Activated naive CD4-positive, alpha-beta T cell treated with anti-CD3 and anti-CD28 coated beads, Interleukin-2, amount 50 U/mL, for 24 hours (primary cell): Measurements from ENCODE around the gene EMC9.

Experiments
- H3K27ac Mint-ChIP-seq: one replicate; pipeline ENCODE4 v1.8.0; 2021; ENCODE audit warnings: mild to moderate bottlenecking, mixed read lengths
- H3K27me3 Mint-ChIP-seq: one replicate; pipeline ENCODE4 v1.8.0; 2021; ENCODE audit warnings: mixed read lengths
- H3K36me3 Mint-ChIP-seq: one replicate; pipeline ENCODE4 v1.8.0; 2021; ENCODE audit warnings: mixed read lengths
- H3K4me1 Mint-ChIP-seq: one replicate; pipeline ENCODE4 v1.8.0; 2021; ENCODE audit warnings: mixed read lengths
- H3K4me3 Mint-ChIP-seq: one replicate; pipeline ENCODE4 v1.8.0; 2021; ENCODE audit warnings: mild to moderate bottlenecking, mixed read lengths
- H3K9me3 Mint-ChIP-seq: one replicate; pipeline ENCODE4 v1.8.0; 2021; ENCODE audit warnings: mixed read lengths

The EMC9 gene

GRCh38 chr14:24131549-24131966 lies 9.8 kb downstream of the EMC9 start:
- Mint-ChIP-seq H3K4me1 (peaks cover 34% of the 10 kb centered on the region), H3K27me3 (no peaks in the 10 kb centered on the region), H3K27ac (peak overlapping the region; percentile 98), H3K36me3 (no peaks in the 10 kb centered on the region), H3K9me3 (no peaks in the 10 kb centered on the region), H3K4me3 (no peak overlapping the region)

DNA sequence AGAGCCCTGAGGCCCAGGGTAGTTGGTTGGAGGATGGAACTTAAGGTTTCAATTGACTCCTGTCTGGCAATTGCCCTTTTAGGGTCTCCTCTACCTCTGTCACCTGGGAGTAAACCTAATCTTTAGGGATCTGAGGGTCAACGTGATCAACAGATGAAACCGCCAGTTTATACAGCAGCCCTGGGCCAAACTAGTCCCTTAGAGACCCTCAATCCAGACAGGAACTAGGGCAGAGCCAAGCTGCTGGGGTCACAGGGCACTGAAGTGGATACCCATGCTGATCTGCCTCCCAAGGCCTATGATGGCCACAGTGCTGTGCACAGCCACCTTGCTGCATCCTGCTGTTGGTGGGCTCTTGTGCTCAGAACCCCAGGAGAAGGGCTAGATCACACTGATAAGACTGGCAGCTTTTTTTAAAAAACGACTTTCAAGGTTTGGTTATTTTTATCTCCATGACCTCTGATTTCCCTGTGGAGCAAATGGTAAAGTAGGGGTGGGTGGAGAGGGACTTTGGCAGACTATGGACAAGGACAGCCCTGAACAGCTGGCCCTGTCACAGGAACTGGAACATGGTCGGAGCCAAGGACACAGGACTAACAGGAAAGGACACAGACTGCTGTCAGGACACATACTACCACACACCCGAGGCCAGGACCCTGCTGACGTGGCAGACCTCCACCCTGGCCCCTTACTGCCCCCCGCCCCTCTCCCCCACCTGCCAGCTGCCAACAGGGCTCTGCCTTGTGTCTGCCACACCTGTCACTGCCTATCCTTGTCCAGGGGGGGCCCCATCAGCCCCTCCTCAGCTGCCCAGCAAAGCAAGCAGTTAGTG lies 10.5 kb downstream of the EMC9 start:
- H3K36me3 Mint-ChIP-seq: no peaks in the 10 kb centered on the region
- peak overlapping the region; percentile 66 for H3K27ac Mint-ChIP-seq
- peaks cover 34% of the 10 kb centered on the region for H3K4me1 Mint-ChIP-seq
- H3K4me3 Mint-ChIP-seq: no peak overlapping the region
- H3K9me3 Mint-ChIP-seq: no peaks in the 10 kb centered on the region
- no peaks in the 10 kb centered on the region for H3K27me3 Mint-ChIP-seq

DNA sequence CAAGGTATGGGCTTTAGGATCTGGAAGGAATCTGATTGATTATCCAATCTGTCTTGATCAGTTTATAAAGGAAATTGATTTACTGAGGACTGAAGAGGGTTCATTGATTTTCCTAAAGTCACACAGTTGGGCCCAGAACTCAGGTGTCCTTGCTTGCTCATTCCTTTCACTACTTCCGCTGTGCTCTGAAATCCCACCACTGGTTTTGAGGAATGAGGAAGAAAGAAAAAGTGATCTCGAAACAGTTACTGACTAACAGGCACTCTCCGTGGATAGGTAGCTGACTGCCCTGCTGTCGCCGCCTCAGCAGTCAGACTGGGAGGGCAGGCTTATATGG lies 11.0 kb downstream of the EMC9 start, which contains the start of gene FITM1:
Gene FITM1, plus strand, starts transcription at position 280 of the 337 bp plus-strand sequence. CDS start 905 bp downstream, outside the sequence.
- peaks cover 30% of the 10 kb centered on the region for H3K4me1 Mint-ChIP-seq
- H3K27me3 Mint-ChIP-seq: no peaks in the 10 kb centered on the region
- H3K9me3 Mint-ChIP-seq: no peaks in the 10 kb centered on the region
- H3K27ac Mint-ChIP-seq: peak within 1 kb of the TSS; percentile 66
- H3K36me3 Mint-ChIP-seq: no peaks in the 10 kb centered on the region
- no peak within 1 kb of the TSS for H3K4me3 Mint-ChIP-seq

GRCh38 chr14:24129410-24129998 lies 11.9 kb downstream of the EMC9 start:
- no peak overlapping the region for H3K4me3 Mint-ChIP-seq
- H3K9me3 Mint-ChIP-seq: no peaks in the 10 kb centered on the region
- no peak overlapping the region for H3K27ac Mint-ChIP-seq
- H3K27me3 Mint-ChIP-seq: no peaks in the 10 kb centered on the region
- H3K4me1 Mint-ChIP-seq: peaks cover 25% of the 10 kb centered on the region
- H3K36me3 Mint-ChIP-seq: peaks cover 2% of the 10 kb centered on the region

- H3K4me3 Mint-ChIP-seq: no peak overlapping the region
- H3K9me3 Mint-ChIP-seq: no peaks in the 10 kb centered on the region
- no peak overlapping the region for H3K27ac Mint-ChIP-seq
- peaks cover 19% of the 10 kb centered on the region for H3K4me1 Mint-ChIP-seq
- no peaks in the 10 kb centered on the region for H3K27me3 Mint-ChIP-seq
- peaks cover 2% of the 10 kb centered on the region for H3K36me3 Mint-ChIP-seq
These were observed 13.7 kb downstream of the EMC9 start for GRCh38 chr14:24127673-24128072.

DNA sequence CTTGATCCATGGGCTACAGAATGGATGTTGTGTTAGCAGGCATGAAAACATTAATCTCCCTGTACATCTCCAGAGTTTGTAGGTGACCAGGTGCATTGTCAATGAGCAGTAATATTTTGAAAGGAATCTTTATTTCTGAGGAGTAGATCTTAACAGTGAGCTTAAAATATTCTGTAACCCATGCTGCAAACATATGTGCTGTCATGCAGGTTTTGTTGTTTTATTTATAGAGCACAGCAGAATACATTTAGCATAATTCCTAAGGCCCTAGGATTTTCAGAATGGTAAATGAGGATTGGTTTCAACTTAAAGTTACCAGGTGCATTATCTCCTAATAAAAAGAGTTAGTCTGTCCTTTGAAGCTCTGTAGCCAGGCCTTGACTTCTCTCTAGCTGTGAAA lies 14.5 kb downstream of the EMC9 start:
- no peaks in the 10 kb centered on the region for H3K9me3 Mint-ChIP-seq
- H3K27me3 Mint-ChIP-seq: no peaks in the 10 kb centered on the region
- no peak overlapping the region for H3K27ac Mint-ChIP-seq
- H3K4me1 Mint-ChIP-seq: peaks cover 12% of the 10 kb centered on the region
- H3K36me3 Mint-ChIP-seq: peaks cover 2% of the 10 kb centered on the region
- H3K4me3 Mint-ChIP-seq: no peak overlapping the region

GRCh38 chr14:24123424-24124417 lies 17.7 kb downstream of the EMC9 start:
- no peaks in the 10 kb centered on the region for H3K27me3 Mint-ChIP-seq
- H3K36me3 Mint-ChIP-seq: peaks cover 3% of the 10 kb centered on the region
- H3K27ac Mint-ChIP-seq: peak overlapping the region; percentile 62
- no peak overlapping the region for H3K4me3 Mint-ChIP-seq
- no peaks in the 10 kb centered on the region for H3K4me1 Mint-ChIP-seq
- no peaks in the 10 kb centered on the region for H3K9me3 Mint-ChIP-seq

DNA sequence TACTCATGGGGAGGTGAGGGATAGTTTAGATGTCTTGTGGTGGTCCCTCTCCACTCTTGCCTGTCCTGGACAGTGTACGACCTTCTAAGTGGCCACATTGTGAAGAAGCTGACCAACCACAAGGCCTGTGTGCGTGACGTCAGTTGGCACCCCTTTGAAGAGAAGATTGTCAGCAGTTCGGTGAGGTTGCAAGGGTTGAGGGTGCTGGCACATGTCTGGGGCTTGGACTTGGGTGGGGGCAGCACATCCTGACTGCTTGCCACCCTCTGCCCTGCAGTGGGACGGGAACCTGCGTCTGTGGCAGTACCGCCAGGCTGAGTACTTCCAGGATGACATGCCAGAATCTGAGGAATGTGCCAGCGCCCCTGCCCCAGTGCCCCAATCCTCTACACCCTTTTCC lies 18.5 kb downstream of the EMC9 start:
- H3K4me3 Mint-ChIP-seq: no peak overlapping the region
- H3K4me1 Mint-ChIP-seq: peaks cover under 1% of the 10 kb centered on the region
- H3K36me3 Mint-ChIP-seq: peaks cover 6% of the 10 kb centered on the region
- no peaks in the 10 kb centered on the region for H3K9me3 Mint-ChIP-seq
- no peaks in the 10 kb centered on the region for H3K27me3 Mint-ChIP-seq
- H3K27ac Mint-ChIP-seq: no peak overlapping the region

DNA sequence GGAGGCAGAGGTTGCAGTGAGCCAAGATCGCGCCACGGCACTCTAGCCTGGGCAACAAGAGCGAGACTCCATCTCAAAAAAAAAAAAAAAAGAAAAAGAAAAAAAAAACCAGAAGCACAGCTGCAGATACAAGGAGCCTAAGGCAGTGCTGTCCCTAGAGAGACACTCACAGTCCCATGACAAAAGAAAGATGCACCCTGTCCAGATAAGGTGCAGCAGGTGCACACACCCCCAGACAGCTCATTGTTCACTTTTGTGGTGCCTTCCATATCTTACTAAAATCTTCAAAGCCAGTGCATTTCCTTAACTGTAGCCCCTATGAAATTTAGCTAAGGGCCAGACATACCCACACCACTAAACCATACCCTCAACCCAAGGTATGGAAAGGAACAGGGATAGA lies 19.0 kb downstream of the EMC9 start:
- Mint-ChIP-seq H3K4me1 (peaks cover 5% of the 10 kb centered on the region), H3K9me3 (no peaks in the 10 kb centered on the region), H3K36me3 (peaks cover 8% of the 10 kb centered on the region), H3K4me3 (no peak overlapping the region), H3K27ac (no peak overlapping the region), H3K27me3 (no peaks in the 10 kb centered on the region)

DNA sequence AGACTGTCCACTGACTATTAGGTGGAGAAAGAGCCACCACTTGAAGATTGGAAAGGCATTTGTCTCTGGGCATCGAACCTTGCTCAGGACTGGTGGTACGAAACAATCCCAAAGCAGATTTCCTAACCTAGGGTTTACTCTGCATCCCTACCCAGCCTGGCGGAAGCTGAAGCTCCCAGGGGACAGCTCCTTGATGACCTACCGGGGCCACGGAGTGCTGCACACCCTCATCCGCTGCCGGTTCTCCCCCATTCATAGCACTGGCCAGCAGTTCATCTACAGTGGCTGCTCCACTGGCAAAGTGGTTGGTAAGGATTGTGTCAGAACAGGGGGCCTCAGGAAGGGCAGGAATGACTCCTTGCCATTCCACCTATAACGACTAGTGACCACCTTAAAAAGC lies 20.2 kb downstream of the EMC9 start:
- H3K4me1 Mint-ChIP-seq: peaks cover 14% of the 10 kb centered on the region
- H3K27me3 Mint-ChIP-seq: no peaks in the 10 kb centered on the region
- H3K36me3 Mint-ChIP-seq: peaks cover 8% of the 10 kb centered on the region
- H3K4me3 Mint-ChIP-seq: no peak overlapping the region
- H3K27ac Mint-ChIP-seq: peak overlapping the region; percentile 35
- no peaks in the 10 kb centered on the region for H3K9me3 Mint-ChIP-seq

DNA sequence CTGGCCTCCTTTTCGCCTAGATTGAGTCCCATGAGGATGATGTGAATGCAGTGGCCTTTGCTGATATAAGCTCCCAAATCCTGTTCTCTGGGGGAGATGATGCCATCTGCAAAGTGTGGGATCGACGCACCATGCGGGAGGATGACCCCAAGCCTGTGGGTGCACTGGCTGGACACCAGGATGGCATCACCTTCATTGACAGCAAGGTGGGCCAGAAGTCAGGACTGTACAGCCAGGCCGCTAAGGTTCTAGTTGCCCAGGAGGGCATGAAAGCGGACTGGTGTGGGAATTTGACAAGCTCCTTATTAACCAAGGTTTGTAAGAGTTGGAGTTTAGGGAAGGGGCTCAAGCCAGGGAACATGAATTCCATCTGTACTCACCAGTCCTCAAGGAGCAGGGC lies 21.7 kb downstream of the EMC9 start:
- peaks cover 26% of the 10 kb centered on the region for H3K4me1 Mint-ChIP-seq
- H3K9me3 Mint-ChIP-seq: no peaks in the 10 kb centered on the region
- H3K27ac Mint-ChIP-seq: no peak overlapping the region
- no peaks in the 10 kb centered on the region for H3K27me3 Mint-ChIP-seq
- H3K4me3 Mint-ChIP-seq: no peak overlapping the region
- peaks cover 6% of the 10 kb centered on the region for H3K36me3 Mint-ChIP-seq

GRCh38 chr14:24117179-24117578 lies 24.2 kb downstream of the EMC9 start:
- H3K27ac Mint-ChIP-seq: peak overlapping the region; percentile 74
- no peak overlapping the region for H3K4me3 Mint-ChIP-seq
- peaks cover 6% of the 10 kb centered on the region for H3K36me3 Mint-ChIP-seq
- H3K4me1 Mint-ChIP-seq: peaks cover 26% of the 10 kb centered on the region
- no peaks in the 10 kb centered on the region for H3K27me3 Mint-ChIP-seq
- no peaks in the 10 kb centered on the region for H3K9me3 Mint-ChIP-seq

- Mint-ChIP-seq H3K27me3 (no peaks in the 10 kb centered on the region), H3K9me3 (no peaks in the 10 kb centered on the region), H3K27ac (peak overlapping the region; percentile 74), H3K36me3 (peaks cover 4% of the 10 kb centered on the region), H3K4me1 (peaks cover 26% of the 10 kb centered on the region), H3K4me3 (peak overlapping the region; percentile 97)
These were observed 25.1 kb downstream of the EMC9 start for GRCh38 chr14:24116128-24116814.

DNA sequence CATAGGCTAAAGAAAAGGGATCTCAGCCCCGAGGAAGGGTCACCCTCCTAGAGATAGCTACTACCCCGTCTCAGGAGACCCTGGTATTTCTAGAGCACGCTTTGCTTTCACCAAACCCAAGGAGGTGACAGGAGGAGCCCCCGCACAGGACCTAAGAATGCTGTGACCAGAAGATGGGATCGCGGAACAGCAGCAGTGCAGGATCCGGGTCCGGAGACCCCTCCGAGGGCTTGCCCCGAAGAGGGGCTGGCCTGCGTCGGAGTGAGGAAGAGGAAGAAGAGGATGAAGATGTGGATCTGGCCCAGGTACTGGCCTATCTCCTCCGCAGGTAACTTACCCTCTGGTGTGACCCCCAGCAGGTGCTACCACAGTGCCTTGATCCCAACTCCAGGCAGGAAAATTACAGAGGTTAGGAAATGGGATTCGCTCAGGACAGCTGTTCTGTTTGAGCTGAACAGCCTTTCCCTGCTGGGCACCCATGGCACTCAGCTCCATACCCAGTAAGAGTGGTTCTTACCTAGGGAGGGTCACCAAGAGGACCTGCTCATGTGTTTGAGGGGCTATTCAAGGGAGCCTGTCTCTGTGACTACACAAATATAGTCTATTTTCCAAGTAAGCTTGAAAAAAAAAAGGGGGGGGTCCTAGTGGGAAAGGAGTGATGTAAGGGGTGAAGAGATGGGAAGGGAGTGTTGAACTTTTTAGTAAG lies 25.8 kb downstream of the EMC9 start:
- no peaks in the 10 kb centered on the region for H3K9me3 Mint-ChIP-seq
- H3K27ac Mint-ChIP-seq: peak overlapping the region; percentile 99
- H3K27me3 Mint-ChIP-seq: no peaks in the 10 kb centered on the region
- peaks cover 4% of the 10 kb centered on the region for H3K36me3 Mint-ChIP-seq
- H3K4me3 Mint-ChIP-seq: peak overlapping the region; percentile 97
- H3K4me1 Mint-ChIP-seq: peaks cover 29% of the 10 kb centered on the region
